Liver (tissue), 9 donors: ENCODE measurements around the gene STEEP1. TPM values are rescaled to one million over a fixed set of nuclear protein-coding genes. Genes with fewer than 3 reads are reported as not detected.

ENCODE experiments used
- DNase-seq: peaks from one replicate; pipeline ENCODE4 v3.0.0-alpha.2; 2017; ENCODE audit warnings: low spot score
- H3K27ac ChIP-seq, 2 donors: one replicate each; pipeline ENCODE4 v1.7.0; 2013; ENCODE audit warnings: inconsistent platforms in 2 of 2, low read length in 2 of 2, control low read depth in 1 of 2, low read depth in 1 of 2, mild to moderate bottlenecking in 1 of 2
- H3K27me3 ChIP-seq, 4 donors: one replicate each; pipeline versions ENCODE4 v1.6.1 to v1.7.0; 2013; ENCODE audit warnings: low read length in 3 of 4, inconsistent platforms in 1 of 4, mild to moderate bottlenecking in 1 of 4, moderate library complexity in 1 of 4; ENCODE audit not compliant: control insufficient read depth in 4 of 4, insufficient read depth in 4 of 4
- H3K36me3 ChIP-seq, 4 donors: one replicate each; pipeline versions ENCODE4 v1.6.1 to v1.7.0; 2013; ENCODE audit warnings: low read length in 3 of 4, mild to moderate bottlenecking in 3 of 4, low read depth in 1 of 4, moderate library complexity in 1 of 4; ENCODE audit not compliant: control insufficient read depth in 4 of 4, insufficient read depth in 3 of 4
- H3K4me1 ChIP-seq, 4 donors: one replicate each; pipeline versions ENCODE4 v1.6.1 to v1.7.0; 2013; ENCODE audit warnings: low read length in 3 of 4, mild to moderate bottlenecking in 3 of 4, moderate library complexity in 1 of 4; ENCODE audit not compliant: control insufficient read depth in 4 of 4, insufficient read depth in 4 of 4
- H3K4me3 ChIP-seq, 3 donors: one replicate each; pipeline versions ENCODE4 v1.6.1 to v1.7.0; 2013; ENCODE audit warnings: low read length in 3 of 3, control low read depth in 1 of 3, low read depth in 1 of 3, mild to moderate bottlenecking in 1 of 3
- H3K9ac ChIP-seq, 2 donors: one replicate each; pipeline ENCODE4 v1.7.0; 2013; ENCODE audit warnings: low read length in 2 of 2, mild to moderate bottlenecking in 2 of 2, moderate library complexity in 2 of 2, control low read depth in 1 of 2, low read depth in 1 of 2
- H3K9me3 ChIP-seq, 4 donors: one replicate each; pipeline versions ENCODE4 v1.6.1 to v1.7.0; 2013; ENCODE audit warnings: low read length in 3 of 4; ENCODE audit not compliant: control insufficient read depth in 4 of 4
- EGR1 ChIP-seq, 2 donors: IDR thresholded peaks; 2 replicates each; pipeline ENCODE4 v1.6.1; 2016 to 2018; ENCODE audit warnings: antibody characterized with exemption in 2 of 2, low read depth in 2 of 2
- FOXA1 ChIP-seq: IDR thresholded peaks from 2 replicates; pipeline ENCODE4 v1.6.1; 2016; ENCODE audit warnings: antibody characterized with exemption
- FOXA2 ChIP-seq: IDR thresholded peaks from 2 replicates; pipeline ENCODE4 v1.6.1; 2016; ENCODE audit warnings: antibody characterized with exemption
- GABPA ChIP-seq, 2 donors: IDR thresholded peaks in 1 of 2; conservative IDR thresholded peaks in 1 of 2; 2 replicates each; pipeline ENCODE4 v1.6.1; 2016; ENCODE audit warnings: antibody characterized with exemption in 2 of 2, mild to moderate bottlenecking in 1 of 2, moderate library complexity in 1 of 2
- HNF4A ChIP-seq, 2 donors: conservative IDR thresholded peaks; 2 replicates each; pipeline ENCODE4 v1.6.1; 2016; ENCODE audit warnings: antibody characterized with exemption in 2 of 2, mild to moderate bottlenecking in 2 of 2
- HNF4G ChIP-seq: IDR thresholded peaks from 2 replicates; pipeline ENCODE4 v1.6.1; 2016; ENCODE audit warnings: antibody characterized with exemption
- JUND ChIP-seq, 2 donors: IDR thresholded peaks; 2 replicates each; pipeline ENCODE4 v1.6.1; 2016; ENCODE audit warnings: antibody characterized with exemption in 2 of 2
- NR2F2 ChIP-seq: IDR thresholded peaks from 2 replicates; pipeline ENCODE4 v1.6.1; 2016; ENCODE audit warnings: antibody characterized with exemption
- RAD21 ChIP-seq, 2 donors: IDR thresholded peaks; 2 replicates each; pipeline ENCODE4 v1.6.1; 2016; ENCODE audit warnings: antibody characterized with exemption in 2 of 2, mild to moderate bottlenecking in 2 of 2
- RXRA ChIP-seq, 2 donors: IDR thresholded peaks; 2 replicates each; pipeline ENCODE4 v1.6.1; 2017 to 2018; ENCODE audit warnings: antibody characterized with exemption in 2 of 2, mild to moderate bottlenecking in 1 of 2
- SP1 ChIP-seq: IDR thresholded peaks from 2 replicates; pipeline ENCODE4 v1.6.1; 2018; ENCODE audit warnings: antibody characterized with exemption, mild to moderate bottlenecking
- TAF1 ChIP-seq: conservative IDR thresholded peaks from 2 replicates; pipeline ENCODE4 v1.6.1; 2016; ENCODE audit warnings: antibody characterized with exemption, mild to moderate bottlenecking
- YY1 ChIP-seq: IDR thresholded peaks from 2 replicates; pipeline ENCODE4 v1.6.1; 2016; ENCODE audit warnings: antibody characterized with exemption, mild to moderate bottlenecking
- whole genome bisulfite sequencing: extraction: QIAGEN DNeasy Blood & Tissue Kit; methylation state at CpG from one replicate; pipeline ENCODE4 v1.1.7; 2013; 5-methylcytosine and 5-hydroxymethylcytosine counted together
- polyA plus RNA-seq, 2 donors: library from polyadenylated mRNA; stranded (reverse) in 1 of 2; unstranded in 1 of 2; fragments of 200-250 nt in 1 of 2; fragments of >200 nt in 1 of 2; fragmentation: Nextera tagmentation in 1 of 2; extraction: Ambion mirVana in 1 of 2; gene quantifications; one replicate each; pipeline versions ENCODE4 v1.2.1 to v1.2.3, GENCODE V29; 2013 to 2015
- total RNA-seq, 2 donors: library from RNA; depleted of rRNA; stranded (reverse); fragments of >200 nt; gene quantifications; one replicate each; pipeline ENCODE4 v1.2.3, GENCODE V29; 2014
- TF ChIP-seq, protein P1 (sequence below): IDR thresholded peaks from 2 replicates; pipeline ENCODE4 v1.6.1; 2016; ENCODE audit warnings: antibody characterized with exemption
- TF ChIP-seq, protein P2 (sequence below): IDR thresholded peaks from 2 replicates; pipeline ENCODE4 v1.6.1; 2016; ENCODE audit warnings: antibody characterized with exemption, mild to moderate bottlenecking
- TF ChIP-seq, protein P3 (sequence below): fragments of 150-350 bp; IDR thresholded peaks from 2 replicates; pipeline ENCODE4 v1.5.1; 2017; ENCODE audit warnings: improper control_type of control experiment, low read depth, low read length; ENCODE audit not compliant: missing input control
- TF ChIP-seq, protein P4 (sequence below): IDR thresholded peaks from 2 replicates; pipeline ENCODE4 v1.6.1; 2016; ENCODE audit warnings: antibody characterized with exemption
- TF ChIP-seq, protein P5 (sequence below): IDR thresholded peaks from 2 replicates; pipeline ENCODE4 v1.6.1; 2016; ENCODE audit warnings: antibody characterized with exemption
- donor health status: healthy.
- donor health status: healthy.
- donor health status: healthy.
- donor health status: healthy.
- donor health status: healthy.

The STEEP1 gene
- total and polyA plus RNA-seq, 4 donors: 4.3 to 14.2 (median 10.2) TPM

DNA sequence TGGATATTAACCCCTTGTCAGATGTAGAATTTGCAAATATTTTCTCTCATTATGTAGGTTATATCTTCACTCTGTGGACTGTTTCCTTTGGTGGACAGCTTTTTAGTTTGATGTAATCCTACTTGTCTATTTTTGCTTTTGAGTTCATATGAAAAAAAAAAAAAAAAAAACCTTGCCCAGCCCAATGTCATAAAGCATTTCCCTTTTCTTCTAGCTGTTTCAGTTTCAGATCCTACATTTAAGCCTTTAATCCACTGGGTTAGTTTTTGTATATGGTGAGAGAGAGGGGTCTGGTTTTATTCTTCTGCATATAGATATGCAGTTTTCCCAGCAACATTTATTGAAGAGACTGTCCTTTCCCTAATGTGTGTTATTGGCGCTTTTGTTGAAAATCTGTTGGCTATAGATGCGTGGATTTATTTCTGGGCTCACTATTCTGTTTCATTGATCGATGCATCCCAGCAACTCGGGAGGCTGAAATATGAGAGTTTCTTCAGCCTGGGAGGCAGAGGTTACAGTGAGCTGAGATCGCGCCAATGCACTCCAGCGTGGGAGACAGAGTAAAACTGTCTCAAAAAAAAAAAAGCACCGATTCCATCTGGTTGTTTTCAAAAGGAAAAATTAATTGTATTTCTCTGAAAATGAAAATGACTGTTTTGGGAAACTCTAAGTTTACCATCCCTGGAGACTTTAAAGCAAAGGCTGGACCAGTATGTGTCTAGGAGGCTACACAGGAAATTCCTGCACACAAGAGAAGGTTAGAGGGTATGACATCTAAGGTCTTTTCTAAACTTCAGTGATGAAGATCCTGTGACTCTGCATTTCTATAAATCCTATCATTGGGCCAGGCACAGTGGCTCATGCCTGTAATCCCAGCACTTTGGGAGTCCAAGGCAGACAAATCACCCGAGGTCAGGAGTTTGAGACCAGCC lies 35.6 kb downstream of the STEEP1 start:
- no peak overlapping the region for H3K27ac ChIP-seq
- no peaks in the 10 kb centered on the region for H3K9me3 ChIP-seq
- H3K27me3 ChIP-seq: no peaks in the 10 kb centered on the region
- TF ChIP-seq YY1 (no peak), JUND (IDR thresholded peaks at IDR 0.05) (no peak), RAD21 (IDR thresholded peaks at IDR 0.05) (no peak), EGR1 (IDR thresholded peaks at IDR 0.05; ENCODE audit: low read depth in 2 of 2) (no peak), FOXA2 (no peak), HNF4A (conservative IDR thresholded peaks at IDR 0.05) (no peak), TAF1 (no peak), RXRA (IDR thresholded peaks at IDR 0.05) (no peak), GABPA (IDR thresholded peaks at IDR 0.05 in 1 of 2, conservative IDR thresholded peaks at IDR 0.05 in 1 of 2) (no peak), HNF4G (no peak), FOXA1 (no peak), SP1 (no peak), NR2F2 (no peak)
- TF ChIP-seq, protein P1, sequence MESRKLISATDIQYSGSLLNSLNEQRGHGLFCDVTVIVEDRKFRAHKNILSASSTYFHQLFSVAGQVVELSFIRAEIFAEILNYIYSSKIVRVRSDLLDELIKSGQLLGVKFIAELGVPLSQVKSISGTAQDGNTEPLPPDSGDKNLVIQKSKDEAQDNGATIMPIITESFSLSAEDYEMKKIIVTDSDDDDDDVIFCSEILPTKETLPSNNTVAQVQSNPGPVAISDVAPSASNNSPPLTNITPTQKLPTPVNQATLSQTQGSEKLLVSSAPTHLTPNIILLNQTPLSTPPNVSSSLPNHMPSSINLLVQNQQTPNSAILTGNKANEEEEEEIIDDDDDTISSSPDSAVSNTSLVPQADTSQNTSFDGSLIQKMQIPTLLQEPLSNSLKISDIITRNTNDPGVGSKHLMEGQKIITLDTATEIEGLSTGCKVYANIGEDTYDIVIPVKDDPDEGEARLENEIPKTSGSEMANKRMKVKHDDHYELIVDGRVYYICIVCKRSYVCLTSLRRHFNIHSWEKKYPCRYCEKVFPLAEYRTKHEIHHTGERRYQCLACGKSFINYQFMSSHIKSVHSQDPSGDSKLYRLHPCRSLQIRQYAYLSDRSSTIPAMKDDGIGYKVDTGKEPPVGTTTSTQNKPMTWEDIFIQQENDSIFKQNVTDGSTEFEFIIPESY: no peak
- TF ChIP-seq, protein P2, sequence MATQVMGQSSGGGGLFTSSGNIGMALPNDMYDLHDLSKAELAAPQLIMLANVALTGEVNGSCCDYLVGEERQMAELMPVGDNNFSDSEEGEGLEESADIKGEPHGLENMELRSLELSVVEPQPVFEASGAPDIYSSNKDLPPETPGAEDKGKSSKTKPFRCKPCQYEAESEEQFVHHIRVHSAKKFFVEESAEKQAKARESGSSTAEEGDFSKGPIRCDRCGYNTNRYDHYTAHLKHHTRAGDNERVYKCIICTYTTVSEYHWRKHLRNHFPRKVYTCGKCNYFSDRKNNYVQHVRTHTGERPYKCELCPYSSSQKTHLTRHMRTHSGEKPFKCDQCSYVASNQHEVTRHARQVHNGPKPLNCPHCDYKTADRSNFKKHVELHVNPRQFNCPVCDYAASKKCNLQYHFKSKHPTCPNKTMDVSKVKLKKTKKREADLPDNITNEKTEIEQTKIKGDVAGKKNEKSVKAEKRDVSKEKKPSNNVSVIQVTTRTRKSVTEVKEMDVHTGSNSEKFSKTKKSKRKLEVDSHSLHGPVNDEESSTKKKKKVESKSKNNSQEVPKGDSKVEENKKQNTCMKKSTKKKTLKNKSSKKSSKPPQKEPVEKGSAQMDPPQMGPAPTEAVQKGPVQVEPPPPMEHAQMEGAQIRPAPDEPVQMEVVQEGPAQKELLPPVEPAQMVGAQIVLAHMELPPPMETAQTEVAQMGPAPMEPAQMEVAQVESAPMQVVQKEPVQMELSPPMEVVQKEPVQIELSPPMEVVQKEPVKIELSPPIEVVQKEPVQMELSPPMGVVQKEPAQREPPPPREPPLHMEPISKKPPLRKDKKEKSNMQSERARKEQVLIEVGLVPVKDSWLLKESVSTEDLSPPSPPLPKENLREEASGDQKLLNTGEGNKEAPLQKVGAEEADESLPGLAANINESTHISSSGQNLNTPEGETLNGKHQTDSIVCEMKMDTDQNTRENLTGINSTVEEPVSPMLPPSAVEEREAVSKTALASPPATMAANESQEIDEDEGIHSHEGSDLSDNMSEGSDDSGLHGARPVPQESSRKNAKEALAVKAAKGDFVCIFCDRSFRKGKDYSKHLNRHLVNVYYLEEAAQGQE: no peak
- TF ChIP-seq, protein P3, sequence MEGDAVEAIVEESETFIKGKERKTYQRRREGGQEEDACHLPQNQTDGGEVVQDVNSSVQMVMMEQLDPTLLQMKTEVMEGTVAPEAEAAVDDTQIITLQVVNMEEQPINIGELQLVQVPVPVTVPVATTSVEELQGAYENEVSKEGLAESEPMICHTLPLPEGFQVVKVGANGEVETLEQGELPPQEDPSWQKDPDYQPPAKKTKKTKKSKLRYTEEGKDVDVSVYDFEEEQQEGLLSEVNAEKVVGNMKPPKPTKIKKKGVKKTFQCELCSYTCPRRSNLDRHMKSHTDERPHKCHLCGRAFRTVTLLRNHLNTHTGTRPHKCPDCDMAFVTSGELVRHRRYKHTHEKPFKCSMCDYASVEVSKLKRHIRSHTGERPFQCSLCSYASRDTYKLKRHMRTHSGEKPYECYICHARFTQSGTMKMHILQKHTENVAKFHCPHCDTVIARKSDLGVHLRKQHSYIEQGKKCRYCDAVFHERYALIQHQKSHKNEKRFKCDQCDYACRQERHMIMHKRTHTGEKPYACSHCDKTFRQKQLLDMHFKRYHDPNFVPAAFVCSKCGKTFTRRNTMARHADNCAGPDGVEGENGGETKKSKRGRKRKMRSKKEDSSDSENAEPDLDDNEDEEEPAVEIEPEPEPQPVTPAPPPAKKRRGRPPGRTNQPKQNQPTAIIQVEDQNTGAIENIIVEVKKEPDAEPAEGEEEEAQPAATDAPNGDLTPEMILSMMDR: no peak
- TF ChIP-seq, protein P4, sequence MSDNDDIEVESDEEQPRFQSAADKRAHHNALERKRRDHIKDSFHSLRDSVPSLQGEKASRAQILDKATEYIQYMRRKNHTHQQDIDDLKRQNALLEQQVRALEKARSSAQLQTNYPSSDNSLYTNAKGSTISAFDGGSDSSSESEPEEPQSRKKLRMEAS: no peak
- TF ChIP-seq, protein P5, sequence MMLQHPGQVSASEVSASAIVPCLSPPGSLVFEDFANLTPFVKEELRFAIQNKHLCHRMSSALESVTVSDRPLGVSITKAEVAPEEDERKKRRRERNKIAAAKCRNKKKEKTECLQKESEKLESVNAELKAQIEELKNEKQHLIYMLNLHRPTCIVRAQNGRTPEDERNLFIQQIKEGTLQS: no peak
- no peak for DNase-seq
- H3K4me3 ChIP-seq: no peak overlapping the region
- H3K36me3 ChIP-seq: no peaks in the 10 kb centered on the region
- no peaks in the 10 kb centered on the region for H3K4me1 ChIP-seq
- no peak overlapping the region for H3K9ac ChIP-seq
- WGBS: 88% methylated on average over 9 of the region's 9 CpGs
